Posterior vena cava (tissue), 2 donors: Measurements from ENCODE around the gene TGFBR3L. TPM values are rescaled to one million over a fixed set of nuclear protein-coding genes. Genes with fewer than 3 reads are reported as not detected.
"Not testable (repeated sequence)": the region's sequence is repeated elsewhere in the genome, so short reads cannot be mapped to it uniquely, and the experiment has no call there.

Source experiments
- DNase-seq: peaks from one replicate; pipeline ENCODE4 v3.0.0-alpha.2; 2020; ENCODE audit warnings: low spot score
- intact Hi-C, 2 donors: fragments of 100-400 bp; cut with DNase I; formaldehyde crosslinking; loops; one replicate each; pipeline versions ENCODE4 v1.14.1 to v1.14.2; 2022 to 2023
- total RNA-seq, 2 donors: library from RNA; stranded (reverse); fragmentation: NEBNext Ultra II Directional; extraction: Animal tissue kit (Norgen Biotek cat#: 25700); gene quantifications; one replicate each; pipeline ENCODE4 v1.2.1, GENCODE V29; 2021
- donor health status: DM: yes; HTN: yes; CAD: no.
- donor health status: DM: yes; HTN: yes; CAD: no.

TGFBR3L gene
- total RNA-seq, 2 donors from 2014 or later, result 1.5 to 4.4 TPM

GRCh38 chr19:7877249-7877836 is 37.3 kb upstream of the TGFBR3L start:
- no peak for DNase-seq

DNA sequence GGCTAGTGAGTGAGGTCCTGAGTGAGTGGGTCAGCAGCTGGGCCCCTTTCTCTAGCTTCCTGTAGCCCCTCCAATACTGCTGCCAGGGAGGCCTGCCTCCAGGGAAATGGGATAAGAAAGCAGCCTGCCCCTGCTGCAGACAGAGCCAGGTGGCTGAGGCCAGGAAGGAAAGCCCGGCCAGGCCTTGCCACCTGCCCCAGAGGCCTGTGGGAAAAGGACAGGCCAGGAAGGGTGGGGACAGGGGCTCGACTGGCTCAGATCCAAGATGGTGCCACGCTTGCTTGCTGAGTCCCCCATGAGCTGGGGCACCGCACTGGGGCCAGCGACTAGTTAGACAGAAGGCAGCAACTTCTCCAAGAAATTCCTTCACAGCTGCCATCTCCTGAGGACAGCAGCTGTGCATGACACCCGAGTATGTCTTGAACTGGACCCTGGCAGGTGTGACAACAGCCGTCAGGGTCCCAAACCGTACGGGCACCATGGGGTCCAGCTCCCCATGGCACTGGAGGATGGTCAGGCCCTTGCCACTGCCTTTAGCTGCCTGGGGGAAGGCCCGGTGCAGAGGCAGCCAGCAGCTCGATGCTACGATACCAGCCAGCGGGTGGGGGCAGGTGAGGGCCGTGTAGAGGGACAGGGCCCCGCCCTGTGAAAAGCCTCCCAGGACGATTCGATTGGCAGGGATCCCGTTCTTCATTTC is 35.4 kb upstream of the TGFBR3L start:
- DNase-seq, result no peak
- intact Hi-C loops, result no loop called here

More at GRCh38 chr19:7877249-7877836, 37.3 kb upstream of the TGFBR3L start:
- intact Hi-C loops, result no loop called here

- intact Hi-C loops, result no loop called here
- no peak for DNase-seq
Measured at GRCh38 chr19:7879836-7880235, 34.8 kb upstream of the TGFBR3L start.

GRCh38 chr19:7881910-7882309 is 32.7 kb upstream of the TGFBR3L start:
- intact Hi-C loops, result no loop called here
- no peak for DNase-seq

DNA sequence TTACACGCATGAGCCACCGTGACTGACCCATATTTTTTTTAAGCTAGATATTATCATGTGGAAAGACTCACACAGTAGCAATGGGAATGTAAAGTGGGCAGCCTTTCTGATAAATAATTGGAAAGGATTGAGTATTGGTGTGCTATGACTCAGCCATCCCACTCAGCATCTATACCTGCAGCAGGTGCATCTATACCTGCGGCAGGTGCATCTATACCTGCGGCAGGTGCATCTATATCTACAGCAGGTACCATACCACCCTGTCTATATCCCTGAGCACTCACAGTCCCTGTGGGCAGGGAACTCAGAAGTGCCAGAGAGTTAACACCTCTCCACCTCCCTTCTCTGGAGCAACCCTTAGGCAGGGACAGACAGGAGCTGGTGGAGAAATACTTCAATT is 31.5 kb upstream of the TGFBR3L start:
- intact Hi-C loops, result no loop called here
- no peak for DNase-seq

- intact Hi-C loops, result no loop called here
- DNase-seq, result no peak
Measured at GRCh38 chr19:7883796-7884570, 30.6 kb upstream of the TGFBR3L start.

DNA sequence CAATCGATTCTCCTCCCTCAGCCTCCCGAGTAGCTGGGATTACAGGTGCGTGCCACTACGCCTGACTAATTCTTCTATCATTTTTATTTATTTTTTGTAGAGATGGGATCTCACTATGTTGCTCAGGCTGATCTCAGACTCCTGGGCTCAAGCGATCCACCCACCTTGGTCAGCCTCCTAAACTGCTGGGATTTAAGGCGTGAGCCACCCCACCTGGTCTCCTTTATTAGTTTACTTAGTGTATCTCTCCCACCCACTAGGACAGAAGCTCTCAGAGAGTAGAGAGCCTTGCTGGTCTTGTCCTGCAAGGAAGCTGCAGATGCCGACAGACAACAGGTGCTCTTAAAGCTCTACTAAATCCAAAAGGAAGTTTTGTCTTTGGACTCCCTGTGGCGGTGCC is 28.8 kb upstream of the TGFBR3L start:
- intact Hi-C loops, result no loop called here
- DNase-seq, result no peak

GRCh38 chr19:7887408-7888144 is 27.1 kb upstream of the TGFBR3L start:
- intact Hi-C loops, result no loop called here
- DNase-seq, result no peak

- intact Hi-C loops, result no loop called here
- DNase-seq, result no peak
Measured at GRCh38 chr19:7888145-7888825, 26.3 kb upstream of the TGFBR3L start, which contains the start of gene LRRC8E. Gene LRRC8E, plus strand, starts transcription at chr19:7888510. Its CDS starts 7,094 bp downstream, at chr19:7895604.

- no peak for DNase-seq
- intact Hi-C loops, result no loop called here
Measured at GRCh38 chr19:7888826-7889217, 25.8 kb upstream of the TGFBR3L start.

DNA sequence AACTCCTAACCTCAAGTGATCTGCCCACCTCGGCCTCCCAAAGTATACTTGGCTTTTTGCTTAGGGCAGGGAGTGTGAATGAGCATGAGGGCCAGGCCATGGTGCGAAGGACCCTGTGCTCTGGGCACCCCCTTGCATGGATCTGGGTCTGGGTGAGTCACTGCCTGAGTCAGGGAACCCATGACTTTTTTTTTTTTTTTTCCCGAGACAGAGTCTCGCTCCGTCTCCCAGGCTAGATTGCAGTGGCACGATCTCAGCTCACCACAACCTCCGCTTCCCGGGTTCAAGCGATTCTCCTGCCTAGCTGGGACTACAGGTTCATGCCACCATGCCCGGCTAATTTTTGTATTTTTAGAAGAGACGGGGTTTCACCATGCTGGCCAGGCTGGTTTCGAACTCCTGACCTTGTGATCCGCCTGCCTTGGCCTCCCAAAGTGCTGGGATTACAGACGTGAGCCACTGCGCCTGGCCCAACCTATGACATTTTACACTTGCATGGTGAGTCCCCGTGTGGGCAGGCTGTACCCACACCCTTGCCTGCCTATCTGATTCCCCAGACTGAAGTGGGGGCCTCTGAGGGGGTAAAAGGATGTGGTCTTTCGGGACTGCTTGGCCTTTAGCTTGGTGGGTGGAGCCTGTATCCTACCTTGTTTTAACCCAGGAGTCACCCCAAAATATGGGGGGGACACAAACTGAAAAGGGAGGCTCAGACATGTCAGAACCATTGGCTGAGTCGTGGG is 21.1 kb upstream of the TGFBR3L start:
- DNase-seq, intact Hi-C loops: not testable (repeated sequence)

GRCh38 chr19:7894612-7895309 is 19.9 kb upstream of the TGFBR3L start:
- intact Hi-C loops, result no loop called here
- no peak for DNase-seq

GRCh38 chr19:7895565-7895964 is 19.1 kb upstream of the TGFBR3L start:
- DNase-seq, result no peak
- intact Hi-C loops, result no loop called here

DNA sequence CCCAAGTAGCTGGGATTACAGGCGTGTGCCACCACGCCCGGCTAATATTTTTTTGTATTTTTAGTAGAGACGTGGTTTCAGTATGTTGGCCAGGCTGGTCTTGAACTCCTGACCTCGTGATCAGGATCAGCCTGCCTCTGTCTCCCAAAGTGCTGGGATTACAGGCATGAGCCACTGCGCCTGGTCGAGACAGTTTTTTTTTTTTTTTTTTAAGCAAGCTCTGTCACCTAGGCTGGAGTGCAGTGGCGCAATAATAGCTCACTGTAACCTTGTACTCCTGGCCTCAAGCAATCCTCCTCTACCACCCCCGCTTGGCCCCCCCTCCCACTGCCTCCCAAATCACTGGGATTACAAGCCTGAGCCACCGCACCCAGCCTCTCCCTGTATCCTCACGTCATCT is 17.3 kb upstream of the TGFBR3L start:
- intact Hi-C loops, result no loop called here
- DNase-seq, result no peak

GRCh38 chr19:7898967-7899366 is 15.7 kb upstream of the TGFBR3L start:
- DNase-seq, result no peak
- intact Hi-C loops, result no loop called here

DNA sequence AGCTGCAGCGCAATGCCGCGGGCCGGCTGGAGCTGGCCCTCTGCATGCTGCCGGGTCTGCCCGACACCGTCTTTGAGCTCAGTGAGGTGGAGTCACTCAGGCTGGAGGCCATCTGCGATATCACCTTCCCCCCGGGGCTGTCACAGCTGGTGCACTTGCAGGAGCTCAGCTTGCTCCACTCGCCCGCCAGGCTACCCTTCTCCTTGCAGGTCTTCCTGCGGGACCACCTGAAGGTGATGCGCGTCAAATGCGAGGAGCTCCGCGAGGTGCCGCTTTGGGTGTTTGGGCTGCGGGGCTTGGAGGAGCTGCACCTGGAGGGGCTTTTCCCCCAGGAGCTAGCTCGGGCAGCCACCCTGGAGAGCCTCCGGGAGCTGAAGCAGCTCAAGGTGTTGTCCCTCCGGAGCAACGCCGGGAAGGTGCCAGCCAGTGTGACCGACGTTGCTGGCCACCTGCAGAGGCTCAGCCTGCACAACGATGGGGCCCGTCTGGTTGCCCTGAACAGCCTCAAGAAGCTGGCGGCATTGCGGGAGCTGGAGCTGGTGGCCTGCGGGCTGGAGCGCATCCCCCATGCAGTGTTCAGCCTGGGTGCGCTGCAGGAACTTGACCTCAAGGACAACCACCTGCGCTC is 14.8 kb upstream of the TGFBR3L start:
- intact Hi-C loops, result no loop called here
- DNase-seq, result peak; percentile 77

DNA sequence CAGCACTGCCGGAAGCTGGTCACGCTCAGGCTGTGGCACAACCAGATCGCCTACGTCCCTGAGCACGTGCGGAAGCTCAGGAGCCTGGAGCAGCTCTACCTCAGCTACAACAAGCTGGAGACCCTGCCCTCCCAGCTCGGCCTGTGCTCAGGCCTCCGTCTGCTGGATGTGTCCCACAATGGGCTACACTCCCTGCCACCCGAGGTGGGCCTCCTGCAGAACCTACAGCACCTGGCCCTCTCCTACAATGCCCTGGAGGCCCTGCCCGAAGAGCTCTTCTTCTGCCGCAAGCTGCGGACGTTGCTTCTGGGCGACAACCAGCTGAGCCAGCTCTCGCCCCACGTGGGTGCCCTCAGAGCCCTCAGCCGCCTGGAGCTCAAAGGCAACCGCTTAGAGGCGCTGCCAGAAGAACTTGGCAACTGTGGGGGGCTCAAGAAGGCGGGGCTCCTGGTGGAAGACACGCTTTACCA is 14.2 kb upstream of the TGFBR3L start:
- peak; percentile 70 for DNase-seq
- intact Hi-C loops, result no loop called here
